ENCODE measurements around the gene CDH4.

CDH4 gene

GRCh38 chr20:61837200-61837599 lies 585.1 kb downstream of the CDH4 start:
- Histone ChIP-seq H3K4me3 (no peak overlapping the region), H3K27ac (no peak overlapping the region)

DNA sequence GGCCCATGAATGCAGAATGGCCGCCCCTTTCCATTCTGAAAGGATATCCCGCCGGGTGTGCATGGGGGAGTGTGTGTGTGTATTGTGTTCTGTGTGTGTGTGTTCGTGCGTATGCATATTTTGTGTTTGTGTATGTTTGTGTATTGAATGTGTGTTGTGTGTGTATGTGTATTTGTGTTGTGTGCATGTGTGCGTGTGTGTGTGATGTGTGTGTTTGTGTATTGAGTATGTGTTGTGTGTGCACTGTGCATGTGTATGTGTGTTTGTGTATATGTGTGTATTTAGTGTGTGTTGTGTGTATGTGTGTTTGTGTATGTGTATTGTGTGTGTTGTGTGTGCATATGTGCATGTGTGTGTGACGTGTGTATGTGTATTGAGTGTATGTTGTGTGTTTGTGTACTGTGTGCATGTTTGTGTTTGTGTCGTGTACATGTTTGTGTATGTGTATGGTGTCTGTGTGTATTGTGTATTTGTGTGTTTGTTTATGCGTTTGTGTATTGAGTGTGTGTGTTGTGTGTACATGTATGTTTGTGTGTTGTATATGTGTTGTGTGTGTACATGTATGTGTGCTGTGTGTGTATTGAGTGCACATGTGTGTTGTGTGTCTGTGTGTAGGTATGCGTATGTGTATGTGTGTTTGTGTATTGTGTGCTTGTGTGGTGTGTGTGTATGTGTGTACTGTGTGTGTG lies 587.3 kb downstream of the CDH4 start:
- no peak overlapping the region for H3K4me3 ChIP-seq
- H3K27ac ChIP-seq, result no peak overlapping the region

- Histone ChIP-seq H3K27ac (no peak overlapping the region), H3K4me3 (no peak overlapping the region)
Observed at GRCh38 chr20:61839912-61840778, 588.1 kb downstream of the CDH4 start.

GRCh38 chr20:61840779-61841455 lies 588.9 kb downstream of the CDH4 start:
- H3K4me3 ChIP-seq, result no peak overlapping the region
- H3K27ac ChIP-seq, result no peak overlapping the region

- Histone ChIP-seq H3K4me3 (no peak overlapping the region), H3K27ac (no peak overlapping the region)
Observed at GRCh38 chr20:61841551-61841950, 589.5 kb downstream of the CDH4 start.

- Histone ChIP-seq H3K27ac (no peak overlapping the region), H3K4me3 (no peak overlapping the region)
Observed at GRCh38 chr20:61841966-61842365, 589.9 kb downstream of the CDH4 start.

GRCh38 chr20:61844621-61845020 lies 592.6 kb downstream of the CDH4 start:
- Histone ChIP-seq H3K4me3 (no peak overlapping the region), H3K27ac (no peak overlapping the region)

DNA sequence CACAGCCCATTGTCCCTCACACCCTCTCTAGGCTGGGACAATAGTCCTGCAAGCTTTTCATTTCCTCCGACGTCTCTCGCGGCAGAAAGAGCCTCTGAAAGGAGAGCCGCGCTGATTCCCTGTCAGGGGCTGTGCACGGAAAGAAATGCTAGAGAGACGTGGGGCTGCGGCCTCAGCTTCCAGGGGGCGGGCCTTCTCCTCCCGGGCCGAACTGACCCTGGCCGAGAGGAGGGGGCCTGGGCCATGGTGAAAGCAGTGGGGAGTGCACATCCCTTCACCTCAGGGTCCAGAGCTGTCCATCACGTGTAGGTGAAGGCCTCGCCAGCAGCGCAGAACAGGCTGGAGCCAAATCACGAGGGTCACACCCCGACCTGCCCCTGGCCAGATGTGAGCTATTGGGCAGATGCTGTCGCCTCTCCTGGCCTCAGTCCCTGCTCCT lies 593.2 kb downstream of the CDH4 start:
- H3K4me3 ChIP-seq, result no peak overlapping the region
- H3K27ac ChIP-seq, result no peak overlapping the region

DNA sequence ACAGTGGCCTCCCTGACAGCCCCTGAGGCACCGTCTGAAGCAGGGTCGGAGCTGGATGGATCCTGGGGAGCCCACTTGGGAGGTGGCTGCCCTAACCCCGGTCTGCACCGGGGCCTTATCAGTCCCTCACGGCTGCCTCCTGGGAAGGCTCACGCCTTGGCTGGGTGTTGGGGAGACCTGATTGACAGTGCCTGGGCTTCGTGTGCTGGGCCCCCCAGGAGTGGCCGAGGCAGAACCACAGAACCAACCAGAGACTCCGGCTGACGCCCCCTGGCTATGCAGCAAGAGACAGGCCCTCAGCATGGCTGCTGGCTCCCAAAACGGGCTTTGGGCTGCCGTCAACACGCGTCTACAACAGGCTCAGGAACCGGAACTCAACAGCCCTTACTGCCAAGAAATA lies 594.0 kb downstream of the CDH4 start:
- H3K4me3 ChIP-seq, result no peak overlapping the region
- no peak overlapping the region for H3K27ac ChIP-seq

GRCh38 chr20:61846741-61847419 lies 594.8 kb downstream of the CDH4 start:
- Histone ChIP-seq H3K27ac (no peak overlapping the region), H3K4me3 (no peak overlapping the region)

- Histone ChIP-seq H3K27ac (no peak overlapping the region), H3K4me3 (no peak overlapping the region)
Observed at GRCh38 chr20:61847420-61847748, 595.3 kb downstream of the CDH4 start.

DNA sequence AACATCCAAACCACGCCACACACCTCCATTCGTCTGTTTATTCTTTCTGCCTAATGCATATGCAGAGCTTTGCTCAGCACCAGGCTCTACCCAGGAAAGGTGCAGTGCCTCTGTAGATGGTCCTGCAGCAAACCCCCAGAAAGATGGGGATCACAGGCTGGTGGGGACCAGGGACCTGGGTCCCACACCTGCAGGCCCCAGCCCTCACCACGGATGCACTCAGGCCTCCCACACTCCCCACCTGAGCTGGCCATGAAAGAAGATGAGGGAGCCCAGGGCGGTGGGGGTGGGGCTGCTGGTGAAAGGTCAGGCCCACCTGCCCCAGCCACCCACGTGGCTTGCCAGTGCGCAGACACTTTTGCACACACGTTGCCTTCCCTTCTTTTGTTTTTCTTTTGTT lies 595.9 kb downstream of the CDH4 start:
- no peak overlapping the region for H3K4me3 ChIP-seq
- no peak overlapping the region for H3K27ac ChIP-seq

DNA sequence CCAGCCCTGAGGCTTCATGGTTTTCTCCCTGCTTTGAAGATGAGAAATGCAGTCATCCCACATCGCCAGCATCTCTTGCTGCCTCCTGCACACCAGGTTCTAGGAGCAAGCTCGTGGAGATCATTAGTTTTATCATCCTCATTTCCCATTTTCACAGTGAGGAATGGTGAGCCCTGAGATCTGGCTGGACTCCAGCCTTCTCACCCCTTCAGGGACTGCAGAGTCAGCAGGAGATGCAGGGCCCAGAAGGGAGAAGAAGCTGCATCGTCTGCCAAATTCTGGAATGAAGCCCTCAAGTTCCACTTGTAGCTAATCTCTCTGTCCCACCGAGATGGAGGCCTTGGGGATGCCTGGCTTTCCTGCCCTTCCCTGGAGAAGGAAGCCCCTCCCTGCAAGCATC lies 596.8 kb downstream of the CDH4 start:
- no peak overlapping the region for H3K27ac ChIP-seq
- H3K4me3 ChIP-seq, result no peak overlapping the region

GRCh38 chr20:61849376-61849775 lies 597.3 kb downstream of the CDH4 start:
- Histone ChIP-seq H3K27ac (no peak overlapping the region), H3K4me3 (no peak overlapping the region)

- Histone ChIP-seq H3K4me3 (no peak overlapping the region), H3K27ac (no peak overlapping the region)
Observed at GRCh38 chr20:61849822-61850221, 597.8 kb downstream of the CDH4 start.

GRCh38 chr20:61850457-61850856 lies 598.4 kb downstream of the CDH4 start:
- no peak overlapping the region for H3K4me3 ChIP-seq

DNA sequence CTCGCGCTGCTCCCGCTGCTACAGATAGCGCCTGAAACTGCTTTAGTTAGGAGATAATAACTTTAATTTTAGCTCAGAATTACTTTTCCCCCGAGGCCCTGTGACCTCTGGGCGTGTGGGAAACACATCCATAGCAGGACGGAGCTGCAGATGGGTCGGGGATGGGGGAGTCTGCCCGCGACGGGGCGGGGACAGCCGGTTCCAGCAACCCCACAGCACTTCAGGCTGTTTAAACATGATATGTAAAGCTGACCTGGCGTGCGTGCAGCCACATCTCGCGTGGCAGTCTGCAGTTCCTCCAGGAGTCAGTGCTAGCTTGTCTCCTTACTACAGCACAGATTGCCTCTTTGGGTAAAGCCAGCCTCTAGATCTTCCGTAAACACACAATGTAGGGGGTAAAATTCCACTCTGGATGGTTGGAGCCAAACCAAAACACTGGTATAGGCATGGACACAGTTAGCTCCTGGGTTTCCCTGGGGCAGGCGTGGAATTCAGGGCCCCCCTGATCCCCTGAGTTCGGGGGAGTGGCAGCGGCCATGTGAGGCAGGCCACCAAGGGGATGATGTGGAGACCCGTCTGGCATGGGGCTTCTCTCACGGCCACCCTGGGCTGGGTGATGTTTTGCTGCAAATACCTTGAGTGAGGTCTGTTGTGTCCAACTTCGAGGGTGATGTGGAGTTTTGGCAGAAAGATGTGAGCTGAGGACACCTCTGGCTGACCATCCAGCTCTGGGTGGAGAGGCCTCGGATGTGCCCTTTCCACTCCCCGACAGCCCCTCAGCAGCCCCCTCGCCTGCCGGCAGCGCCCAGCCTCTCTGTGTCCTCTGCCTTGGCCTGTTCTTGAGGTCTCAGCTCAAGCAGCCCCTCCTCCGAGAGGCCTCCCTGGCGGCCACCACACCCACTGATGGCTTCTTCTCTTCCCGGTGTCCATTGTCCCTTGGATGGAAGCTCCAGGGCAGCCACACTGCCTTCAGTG lies 599.2 kb downstream of the CDH4 start:
- Histone ChIP-seq H3K27ac (no peak overlapping the region), H3K4me3 (no peak overlapping the region)

More at GRCh38 chr20:61850457-61850856, 598.4 kb downstream of the CDH4 start:
- H3K27ac ChIP-seq, result no peak overlapping the region

DNA sequence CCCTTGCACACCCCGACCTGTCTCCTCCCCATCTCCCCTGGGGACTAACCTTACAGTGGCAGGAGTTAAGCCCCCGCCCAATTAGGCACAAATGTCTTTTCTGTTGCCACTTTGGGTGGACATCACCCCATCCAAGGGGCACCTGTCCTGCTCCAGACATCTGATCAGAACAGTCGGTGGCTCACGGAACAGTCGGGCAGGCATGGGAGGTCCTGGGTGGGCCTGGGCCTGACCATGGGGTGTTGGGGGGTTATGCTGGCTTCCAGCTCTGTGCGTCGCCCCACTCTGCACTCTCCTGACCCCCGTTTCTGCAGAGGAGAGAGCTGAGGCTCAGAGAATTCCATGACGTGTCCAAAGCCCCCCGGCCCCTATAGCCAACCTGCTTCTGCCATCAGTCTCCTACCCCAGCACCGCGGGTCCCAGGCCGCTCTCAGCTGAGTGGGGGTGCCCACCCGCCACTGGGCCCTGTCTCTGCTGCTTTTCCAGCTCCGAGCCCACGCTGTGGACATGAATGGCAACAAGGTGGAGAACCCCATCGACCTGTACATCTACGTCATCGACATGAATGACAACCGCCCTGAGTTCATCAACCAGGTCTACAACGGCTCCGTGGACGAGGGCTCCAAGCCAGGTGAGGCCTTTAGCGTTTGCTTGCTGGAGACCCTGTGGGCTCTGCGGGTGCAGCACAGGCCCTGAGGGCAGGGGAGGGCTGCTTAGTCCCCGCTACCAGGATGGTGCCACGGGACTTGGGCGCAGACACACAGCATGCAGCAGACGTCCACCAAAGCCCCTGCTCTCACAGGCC lies 600.4 kb downstream of the CDH4 start:
- no peak overlapping the region for H3K27ac ChIP-seq

More for the DNA sequence above, 600.4 kb downstream of the CDH4 start:
- H3K4me3 ChIP-seq, result no peak overlapping the region
